T-cell (primary cell): ENCODE data around the gene STAT6. TPM values are rescaled to one million over a fixed set of nuclear protein-coding genes. Genes with fewer than 3 reads are reported as not detected.

Source experiments
- ATAC-seq, 4 experiments: fragments of 200-7000 bp in 3 of 4; fragments of 150-1000 bp in 1 of 4; cut with Tn5 transposase; replicated peaks in 1 of 4; 1 replicate in 3 of 4; 2 replicates in 1 of 4; pipeline ENCODE4 v1.10.0; 2021; ENCODE audit warnings: moderate library complexity in 3 of 4, mild to moderate bottlenecking in 2 of 4, moderate number of reproducible peaks in 1 of 4
- CTCF ChIA-PET, 2 donors: fragments of 300-600 bp; sonication (Branson Sonifier 250); formaldehyde crosslinking; loops; one replicate each; lab custom pipeline; 2022; ENCODE audit warnings: antibody characterized with exemption in 2 of 2; lab: Charles Lee
- POLR2A ChIA-PET, 2 donors: fragments of 300-600 bp; sonication (Branson Sonifier 250); formaldehyde crosslinking; loops; one replicate each; lab custom pipeline; 2022; ENCODE audit warnings: antibody characterized with exemption in 2 of 2; lab: Charles Lee
- DNase-seq, 35 experiments: peaks; one replicate each; pipeline versions ENCODE4 v3.0.0 to v3.0.0-alpha.2; 2013 to 2023
- H3K27ac ChIP-seq: one replicate; pipeline ENCODE4 v1.5.1; 2013; ENCODE audit warnings: low read length
- H3K27me3 ChIP-seq, 2 experiments: replicated peaks in 1 of 2; 1 replicate in 1 of 2; 2 replicates in 1 of 2; pipeline versions ENCODE4 v1.6.1 to v1.7.0; 2013; ENCODE audit warnings: low read length in 1 of 2, mixed read lengths in 1 of 2; ENCODE audit not compliant: control insufficient read depth in 2 of 2, insufficient read depth in 2 of 2; ENCODE audit errors: extremely low read depth in 1 of 2
- H3K36me3 ChIP-seq, 2 donors: 1 replicate in 1 of 2; 2 replicates in 1 of 2; pipeline versions ENCODE4 v1.6.1 to v1.7.0; 2013; ENCODE audit warnings: low read length in 1 of 2; ENCODE audit not compliant: control insufficient read depth in 2 of 2, insufficient read depth in 1 of 2; ENCODE audit errors: extremely low read depth in 1 of 2
- H3K4me1 ChIP-seq, 2 experiments: 1 replicate in 1 of 2; 2 replicates in 1 of 2; pipeline versions ENCODE4 v1.6.1 to v1.7.0; 2013; ENCODE audit warnings: low read length in 2 of 2, mixed read lengths in 1 of 2; ENCODE audit not compliant: insufficient read depth in 2 of 2, control insufficient read depth in 1 of 2; ENCODE audit errors: extremely low read depth in 1 of 2
- H3K4me3 ChIP-seq, 2 donors: 1 replicate in 1 of 2; 2 replicates in 1 of 2; pipeline versions ENCODE4 v1.5.1 to v1.7.0; 2013; ENCODE audit warnings: mild to moderate bottlenecking in 2 of 2, low read length in 1 of 2, moderate library complexity in 1 of 2; ENCODE audit not compliant: control insufficient read depth in 1 of 2; ENCODE audit errors: extremely low read depth in 1 of 2
- H3K9me3 ChIP-seq: 2 replicates; pipeline ENCODE4 v1.7.0; 2013
- H3K27ac Mint-ChIP-seq, 2 donors: one replicate each; pipeline ENCODE4 v1.8.0; 2020 to 2021; ENCODE audit warnings: mild to moderate bottlenecking in 2 of 2, mixed read lengths in 2 of 2
- H3K27me3 Mint-ChIP-seq, 2 donors: one replicate each; pipeline ENCODE4 v1.8.0; 2021 to 2022; ENCODE audit warnings: mixed read lengths in 2 of 2
- H3K36me3 Mint-ChIP-seq: one replicate; pipeline ENCODE4 v1.8.0; 2021; ENCODE audit warnings: mixed read lengths
- H3K4me1 Mint-ChIP-seq, 3 donors: one replicate each; pipeline ENCODE4 v1.8.0; 2020 to 2022; ENCODE audit warnings: mixed read lengths in 3 of 3, mild to moderate bottlenecking in 1 of 3
- H3K4me3 Mint-ChIP-seq, 3 donors: one replicate each; pipeline ENCODE4 v1.8.0; 2020 to 2022; ENCODE audit warnings: mild to moderate bottlenecking in 3 of 3, mixed read lengths in 3 of 3, moderate library complexity in 3 of 3
- H3K9me3 Mint-ChIP-seq, 3 donors: one replicate each; pipeline ENCODE4 v1.8.0; 2020 to 2022; ENCODE audit warnings: mixed read lengths in 3 of 3
- WGBS: methylation state at CpG from one replicate; pipeline ENCODE4 v1.1.5; 2013; ENCODE audit warnings: missing lambda C conversion rate; ENCODE audit not compliant: insufficient coverage; 5-methylcytosine and 5-hydroxymethylcytosine counted together
- total RNA-seq, 35 experiments: library from RNA in 6 of 35; stranded (reverse) in 6 of 35; fragments of 120-200 nt in 1 of 35; gene quantifications; one replicate each; pipeline versions ENCODE4 v1.2.1 to v1.2.4 and lab custom pipeline; 2013 to 2026

STAT6 gene
- total RNA-seq (100 to 1,000 TPM; 227 to 348 (median 341) TPM), total RNA-seq (lab: John Stamatoyannopoulos, UW) (218 to 564 (median 322) reads per million in 29 experiments)
- 160 TPM for total RNA-seq (2013)

GRCh38 chr12:57111031-57111734 lies at the start of gene STAT6:
TSS of gene STAT6 (minus strand) at chr12:57111362. CDS start at chr12:57108278, 3,084 bp downstream.
- peak within 1 kb of the TSS; percentile 89 to 98 (median 92) for H3K4me3 Mint-ChIP-seq
- WGBS = 1% methylated on average over 7 of the region's 13 CpGs
- peaks cover 18% of the 10 kb centered on the region for H3K36me3 Mint-ChIP-seq
- H3K27ac Mint-ChIP-seq = peak within 1 kb of the TSS; percentile 96 to 97
- Histone ChIP-seq H3K36me3 (peaks cover 11 to 24% of the 10 kb centered on the region in 2 donors), H3K27ac (peak within 1 kb of the TSS; percentile 91), H3K27me3 (no peaks in the 10 kb centered on the region), H3K9me3 (no peaks in the 10 kb centered on the region), H3K4me1 (peaks cover 17 to 52% of the 10 kb centered on the region in 2 experiments), H3K4me3 (peak within 1 kb of the TSS; percentile 68 to 97)
- H3K4me1 Mint-ChIP-seq = peaks cover 44 to 59% (median 50%) of the 10 kb centered on the region in 3 donors
- peaks cover 0 to 1% of the 10 kb centered on the region in 2 donors for H3K27me3 Mint-ChIP-seq
- no peaks in the 10 kb centered on the region for H3K9me3 Mint-ChIP-seq
- CTCF ChIA-PET = interaction anchor here (0.6 to 5.9 kb wide), 31 partner anchors 13 to 788 kb away, joined by 3 to 201 read pairs (median 6); partner anchors contain the start of genes LRP1 (in 1 of the 2), NAB2 (in 1 of the 2), NACA (in 1 of the 2) and NEMP1 (in 1 of the 2)
- POLR2A ChIA-PET = interaction anchor here (0.6 to 2.3 kb wide), 12 partner anchors 17 to 751 kb away, joined by 3 to 11 read pairs (median 4); partner anchors contain the start of genes NEMP1 (in 2 of the 2), LRP1 (in 1 of the 2) and STAT2 (in 1 of the 2)
- ATAC-seq = peak; percentile 71 to 76 (median 72)
- peak; percentile 55 to 93 (median 85) for DNase-seq

- no peaks in the 10 kb centered on the region for H3K9me3 Mint-ChIP-seq
- WGBS = 90% methylated on average over 9 of the region's 14 CpGs
- no peak overlapping the region for H3K27ac ChIP-seq
- CTCF ChIA-PET = no interaction called here
- peaks cover 0 to 2% of the 10 kb centered on the region in 2 donors for H3K27me3 Mint-ChIP-seq
- no peak overlapping the region for H3K4me3 Mint-ChIP-seq
- no peaks in the 10 kb centered on the region for H3K36me3 ChIP-seq
- no peak overlapping the region for H3K27ac Mint-ChIP-seq
- ATAC-seq = no peak
- H3K4me1 ChIP-seq = peaks cover 0 to 7% of the 10 kb centered on the region in 2 experiments
- H3K36me3 Mint-ChIP-seq = peaks cover 15% of the 10 kb centered on the region
- H3K4me1 Mint-ChIP-seq = peaks cover 6 to 8% (median 7%) of the 10 kb centered on the region in 3 donors
- no peak for DNase-seq
- H3K27me3 ChIP-seq = peaks cover 0 to 11% of the 10 kb centered on the region in 2 experiments
- H3K9me3 ChIP-seq = no peaks in the 10 kb centered on the region
- no peak overlapping the region for H3K4me3 ChIP-seq
- POLR2A ChIA-PET = no interaction called here
Measured at GRCh38 chr12:57160741-57161140, 49.6 kb upstream of the STAT6 start.

GRCh38 chr12:57160040-57160439 lies 48.9 kb upstream of the STAT6 start:
- Histone ChIP-seq H3K4me1 (peaks cover 0 to 7% of the 10 kb centered on the region in 2 experiments), H3K9me3 (no peaks in the 10 kb centered on the region), H3K27me3 (peaks cover 0 to 13% of the 10 kb centered on the region in 2 experiments), H3K36me3 (no peaks in the 10 kb centered on the region), H3K27ac (no peak overlapping the region), H3K4me3 (no peak overlapping the region)
- ATAC-seq = no peak
- no peak for DNase-seq
- peaks cover 15% of the 10 kb centered on the region for H3K36me3 Mint-ChIP-seq
- WGBS = 76% methylated on average over 4 of the region's 4 CpGs
- no peaks in the 10 kb centered on the region for H3K9me3 Mint-ChIP-seq
- POLR2A ChIA-PET = no interaction called here
- H3K27ac Mint-ChIP-seq = no peak overlapping the region
- peaks cover 0 to 2% of the 10 kb centered on the region in 2 donors for H3K27me3 Mint-ChIP-seq
- no peak overlapping the region for H3K4me3 Mint-ChIP-seq
- CTCF ChIA-PET = no interaction called here
- peaks cover 6 to 8% (median 7%) of the 10 kb centered on the region in 3 donors for H3K4me1 Mint-ChIP-seq

- H3K27me3 ChIP-seq = peaks cover 0 to 13% of the 10 kb centered on the region in 2 experiments
- H3K4me3 ChIP-seq = no peak overlapping the region
- Mint-ChIP-seq H3K27me3 (peaks cover 0 to 2% of the 10 kb centered on the region in 2 donors), H3K9me3 (no peaks in the 10 kb centered on the region), H3K4me1 (peaks cover 6 to 8% (median 7%) of the 10 kb centered on the region in 3 donors), H3K4me3 (no peak overlapping the region), H3K27ac (no peak overlapping the region), H3K36me3 (peaks cover 15% of the 10 kb centered on the region)
- no peaks in the 10 kb centered on the region for H3K36me3 ChIP-seq
- peaks cover 0 to 7% of the 10 kb centered on the region in 2 experiments for H3K4me1 ChIP-seq
- no peaks in the 10 kb centered on the region for H3K9me3 ChIP-seq
- ATAC-seq (no peak), DNase-seq (no peak)
- no peak overlapping the region for H3K27ac ChIP-seq
- CTCF ChIA-PET = no interaction called here
- POLR2A ChIA-PET = no interaction called here
- WGBS = 88% methylated on average over 4 of the region's 4 CpGs
Measured at GRCh38 chr12:57159311-57159710, 48.1 kb upstream of the STAT6 start.

GRCh38 chr12:57158665-57159064 lies 47.5 kb upstream of the STAT6 start:
- 90% methylated on average over 4 of the region's 4 CpGs for WGBS
- peaks cover 6 to 8% (median 7%) of the 10 kb centered on the region in 3 donors for H3K4me1 Mint-ChIP-seq
- H3K9me3 Mint-ChIP-seq = no peaks in the 10 kb centered on the region
- ChIA-PET CTCF (no interaction called here), POLR2A (no interaction called here)
- H3K36me3 ChIP-seq = no peaks in the 10 kb centered on the region
- H3K4me3 Mint-ChIP-seq = no peak overlapping the region
- H3K36me3 Mint-ChIP-seq = peaks cover 15% of the 10 kb centered on the region
- H3K4me3 ChIP-seq = no peak overlapping the region
- H3K4me1 ChIP-seq = peaks cover 0 to 7% of the 10 kb centered on the region in 2 experiments
- no peak for DNase-seq
- no peaks in the 10 kb centered on the region for H3K9me3 ChIP-seq
- no peak overlapping the region for H3K27ac Mint-ChIP-seq
- no peak for ATAC-seq
- H3K27me3 Mint-ChIP-seq = peaks cover 0 to 2% of the 10 kb centered on the region in 2 donors
- no peak overlapping the region for H3K27ac ChIP-seq
- peaks cover 0 to 13% of the 10 kb centered on the region in 2 experiments for H3K27me3 ChIP-seq

GRCh38 chr12:57158186-57158585 lies 47.0 kb upstream of the STAT6 start:
- ChIA-PET CTCF (no interaction called here), POLR2A (no interaction called here)
- Histone ChIP-seq H3K36me3 (no peaks in the 10 kb centered on the region), H3K27me3 (peaks cover 0 to 13% of the 10 kb centered on the region in 2 experiments), H3K4me1 (peaks cover 0 to 7% of the 10 kb centered on the region in 2 experiments), H3K4me3 (no peak overlapping the region), H3K27ac (no peak overlapping the region), H3K9me3 (no peaks in the 10 kb centered on the region)
- no peak for DNase-seq
- no peak for ATAC-seq
- WGBS = 91% methylated on average over 16 of the region's 16 CpGs
- peaks cover 6 to 8% (median 7%) of the 10 kb centered on the region in 3 donors for H3K4me1 Mint-ChIP-seq
- peaks cover 15% of the 10 kb centered on the region for H3K36me3 Mint-ChIP-seq
- H3K27me3 Mint-ChIP-seq = peaks cover 0 to 2% of the 10 kb centered on the region in 2 donors
- H3K4me3 Mint-ChIP-seq = no peak overlapping the region
- no peaks in the 10 kb centered on the region for H3K9me3 Mint-ChIP-seq
- no peak overlapping the region for H3K27ac Mint-ChIP-seq
